Measurements from ENCODE around the gene PALLD.

GRCh38 chr4:168886351-168886750 is 389.5 kb downstream of the PALLD start:
- TF ChIP-seq PPARG (CRISPR knock-in tag; conservative IDR thresholded peaks at IDR 0.05) = no peak
- TF ChIP-seq MAX (IDR thresholded peaks at IDR 0.05) = no peak
- TF ChIP-seq CHD4 (IDR thresholded peaks at IDR 0.05; ENCODE audit: borderline replicate concordance, low read length) = no peak
- no peak for TF ChIP-seq ZBTB7B (CRISPR knock-in tag; IDR thresholded peaks at IDR 0.05)
- TF ChIP-seq ZNF282 (IDR thresholded peaks at IDR 0.05; ENCODE audit: partially characterized antibody) = no peak
- no peak for TF ChIP-seq SIN3A (IDR thresholded peaks at IDR 0.05; ENCODE audit: borderline replicate concordance, low read depth, low read length)
- TF ChIP-seq DNMT1 (CRISPR knock-in tag; IDR thresholded peaks at IDR 0.05) = no peak
